ENCODE data around the gene SPDYE1.
A peak's percentile ranks its signal among the peaks of the same experiment; 100 is the strongest.
"Not testable (repeated sequence)": the region's sequence is repeated elsewhere in the genome, so short reads cannot be mapped to it uniquely, and the experiment has no call there.

The SPDYE1 gene

DNA sequence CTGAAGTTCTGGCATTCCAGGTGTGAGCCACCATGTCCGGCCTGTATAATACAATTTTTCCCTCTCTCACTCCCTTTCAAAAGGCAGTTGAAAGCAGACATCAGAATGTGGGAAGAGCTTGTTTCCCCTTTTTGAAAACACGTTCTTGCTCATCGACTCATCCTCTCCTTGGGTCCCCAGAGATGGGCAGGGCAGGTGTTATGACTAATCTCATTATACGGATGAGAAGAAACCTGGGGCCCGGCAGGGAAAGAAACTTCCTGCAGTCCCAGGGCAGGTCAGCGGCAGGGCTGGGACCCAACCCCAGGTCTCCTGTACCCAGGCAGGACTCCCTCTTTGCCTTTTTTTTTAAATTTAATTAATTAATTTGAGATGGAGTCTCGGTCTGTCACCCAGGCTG lies 4.8 kb upstream of the SPDYE1 start:
- DNase-seq (ENCODE audit: low read depth in 2 of 2), result not testable (repeated sequence)

DNA sequence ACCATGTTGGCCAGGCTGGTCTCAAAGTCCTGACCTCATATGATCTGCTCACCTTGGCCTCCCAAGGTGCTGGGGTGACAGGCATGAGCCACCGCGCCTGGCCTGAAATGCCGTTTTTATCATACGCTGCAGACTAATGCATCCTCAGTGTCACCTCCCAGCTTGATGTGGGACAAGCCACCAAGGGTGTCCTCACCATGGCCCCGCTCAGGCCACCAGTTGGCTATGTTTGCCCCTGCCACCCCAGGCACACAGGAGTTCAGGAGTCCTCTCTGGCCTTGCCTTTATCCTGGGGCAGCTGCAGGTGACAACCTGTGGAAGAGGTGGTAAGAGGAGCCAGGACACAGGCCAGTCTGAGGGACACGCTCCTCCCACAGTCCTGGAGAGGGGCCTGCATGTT lies 3.0 kb upstream of the SPDYE1 start:
- DNase-seq (ENCODE audit: low read depth in 2 of 2), result not testable (repeated sequence)

DNA sequence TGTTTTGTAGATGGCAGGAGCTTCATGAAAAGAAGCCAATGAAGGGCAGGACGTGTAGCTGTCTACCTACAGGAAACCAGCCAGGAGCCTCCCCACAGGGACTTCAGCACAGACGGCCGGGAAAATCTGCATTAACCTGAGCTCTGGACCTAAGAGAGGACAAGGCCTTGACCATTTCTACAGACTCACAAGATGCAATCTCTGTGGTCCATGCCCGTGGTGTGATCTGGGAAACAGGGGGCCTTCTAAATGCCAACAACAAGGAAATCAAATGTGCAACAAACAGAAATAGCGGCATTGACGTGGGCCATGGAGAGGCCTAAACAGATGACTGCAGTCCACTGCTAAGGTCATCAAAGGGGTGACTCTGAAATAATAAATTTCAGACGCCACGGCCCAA lies 14.4 kb downstream of the SPDYE1 start:
- DNase-seq (ENCODE audit: low read depth in 2 of 2), result not testable (repeated sequence)

DNA sequence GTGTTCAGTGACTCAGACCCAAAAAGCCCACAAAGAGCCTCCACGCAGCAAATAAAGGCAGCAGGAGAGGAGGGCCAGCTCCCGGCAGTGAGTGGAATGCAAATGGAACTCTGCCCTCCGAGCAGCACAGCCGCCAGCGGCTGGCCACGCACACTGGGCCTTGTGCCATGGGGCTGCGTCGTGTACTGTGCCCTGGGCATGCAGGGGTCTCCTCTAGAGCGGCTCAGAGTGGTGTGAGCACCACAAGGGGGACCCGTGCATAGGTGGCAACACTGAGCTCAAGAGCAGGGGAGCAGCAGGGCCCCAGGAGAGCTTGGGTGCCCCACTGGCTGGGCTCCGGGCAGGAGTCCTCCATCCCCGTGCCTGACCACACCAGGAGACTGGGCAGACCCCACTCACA lies 17.4 kb downstream of the SPDYE1 start:
- DNase-seq (ENCODE audit: low read depth in 2 of 2), result not testable (repeated sequence)

DNA sequence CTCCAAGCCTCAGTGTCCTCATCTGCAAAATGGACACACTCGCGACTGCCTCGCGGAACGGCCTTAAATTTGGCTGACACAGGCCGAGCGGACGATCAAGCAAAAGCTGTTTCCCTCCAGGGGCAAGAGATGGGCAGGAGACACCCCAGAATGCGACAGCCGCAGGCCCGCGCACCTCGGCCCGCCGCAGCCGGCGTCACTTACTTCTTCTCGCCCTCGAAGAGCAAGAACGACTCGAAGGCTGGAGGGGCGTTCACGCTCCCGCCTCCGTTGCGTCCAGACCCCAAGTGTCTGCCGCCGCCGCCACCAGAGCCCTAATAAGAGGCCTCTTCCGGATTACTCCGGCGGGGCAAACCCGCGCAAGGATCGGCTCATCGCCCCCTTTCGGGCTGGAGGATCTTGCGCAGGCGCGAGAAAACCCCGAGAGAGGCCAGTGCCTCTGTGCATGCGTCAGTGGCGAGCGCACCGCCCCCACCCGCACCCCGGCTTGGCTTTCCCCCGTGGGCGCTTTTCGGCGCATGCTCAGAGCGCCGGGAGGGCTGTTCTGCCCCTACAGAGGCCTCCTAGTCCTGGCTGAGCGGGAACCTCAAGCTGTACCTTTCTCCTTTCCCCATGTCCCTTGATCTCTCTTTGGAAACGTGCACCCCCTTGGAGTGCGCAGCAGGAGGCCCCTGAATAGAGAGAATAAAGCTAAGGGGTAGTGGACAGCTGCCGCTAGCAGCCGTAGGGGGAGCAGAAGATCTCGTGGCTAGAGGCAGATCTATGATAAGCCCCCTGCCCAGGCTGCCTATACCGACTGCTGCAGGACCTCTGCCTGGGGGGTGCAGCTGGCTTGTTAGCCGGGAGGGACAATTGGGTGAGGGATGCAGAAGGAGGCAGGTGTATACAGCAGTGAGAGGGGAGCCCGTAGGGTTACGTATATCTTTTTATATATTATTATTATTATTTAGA lies 21.4 kb downstream of the SPDYE1 start:
- DNase-seq (ENCODE audit: low read depth in 2 of 2), result peak; percentile 98 to 99

DNA sequence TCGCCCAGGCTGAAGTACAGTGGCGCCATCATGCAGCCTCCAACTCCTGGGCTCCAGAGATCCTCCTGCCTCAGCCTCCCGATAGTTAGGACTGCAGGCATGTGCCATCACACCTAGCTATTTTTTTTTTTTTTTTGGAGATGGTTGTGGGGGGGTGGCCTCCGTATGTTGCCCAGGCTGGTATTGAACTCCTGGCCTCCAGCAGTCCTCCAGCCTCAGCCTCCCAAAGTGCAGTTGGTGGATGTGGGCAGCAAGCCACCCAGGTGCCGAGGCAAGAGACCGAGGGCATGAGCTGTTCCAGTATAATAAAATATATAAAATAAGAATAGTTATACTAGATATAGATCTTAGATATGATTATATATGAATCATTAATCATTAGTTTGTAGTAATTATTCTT lies 22.1 kb downstream of the SPDYE1 start:
- not testable (repeated sequence) for DNase-seq (ENCODE audit: low read depth in 2 of 2)

DNA sequence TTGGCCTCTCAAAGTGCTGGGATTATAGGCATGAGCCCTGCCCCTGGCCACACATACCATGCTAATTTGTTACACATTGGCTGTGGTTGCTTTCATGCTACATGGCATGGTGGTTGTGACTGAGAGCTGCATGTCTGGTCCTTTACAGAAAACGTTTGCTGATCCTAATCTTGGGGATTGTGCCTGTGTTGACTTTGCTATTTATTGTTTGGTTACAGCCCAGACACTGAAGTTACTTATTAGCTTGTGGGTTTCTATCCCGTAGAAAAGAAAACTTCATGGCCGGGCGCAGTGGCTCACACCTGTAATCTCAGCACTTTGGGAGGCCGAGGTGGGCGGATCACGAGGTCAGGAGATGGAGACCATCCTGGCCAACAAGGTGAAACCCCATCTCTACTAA lies 24.4 kb downstream of the SPDYE1 start:
- not testable (repeated sequence) for DNase-seq (ENCODE audit: low read depth in 2 of 2)

DNA sequence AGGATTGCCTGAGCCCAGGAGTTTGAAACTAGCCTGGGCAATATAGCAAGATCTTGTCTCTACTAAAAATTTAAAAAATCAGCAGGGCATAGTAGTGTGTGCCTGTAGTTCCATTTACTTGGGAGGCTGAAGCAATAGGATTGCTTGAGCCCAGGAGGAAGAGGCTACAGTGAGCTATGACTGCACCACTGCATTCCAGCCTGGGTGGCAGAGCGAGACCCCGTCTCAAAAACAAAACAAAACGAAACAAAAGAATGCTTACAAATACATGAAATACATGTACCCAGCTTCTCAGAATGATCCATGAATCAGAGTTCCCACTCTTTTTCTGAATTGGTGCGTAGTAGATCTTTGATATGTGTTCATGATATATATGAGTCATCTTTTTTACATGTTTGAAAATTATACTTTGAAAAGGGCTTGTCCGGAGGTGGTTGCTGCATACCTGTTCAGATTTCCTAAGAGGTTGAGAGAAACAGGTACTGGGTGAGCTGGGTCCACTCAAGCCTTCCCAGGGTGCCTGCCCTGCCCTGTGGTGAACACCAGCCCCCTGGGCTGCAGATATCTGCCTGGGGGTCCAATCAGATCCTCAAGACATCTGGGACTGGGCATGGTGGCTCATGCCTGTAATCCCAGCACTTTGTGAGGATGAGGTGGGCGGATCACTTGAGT lies 25.2 kb downstream of the SPDYE1 start:
- not testable (repeated sequence) for DNase-seq (ENCODE audit: low read depth in 2 of 2)

DNA sequence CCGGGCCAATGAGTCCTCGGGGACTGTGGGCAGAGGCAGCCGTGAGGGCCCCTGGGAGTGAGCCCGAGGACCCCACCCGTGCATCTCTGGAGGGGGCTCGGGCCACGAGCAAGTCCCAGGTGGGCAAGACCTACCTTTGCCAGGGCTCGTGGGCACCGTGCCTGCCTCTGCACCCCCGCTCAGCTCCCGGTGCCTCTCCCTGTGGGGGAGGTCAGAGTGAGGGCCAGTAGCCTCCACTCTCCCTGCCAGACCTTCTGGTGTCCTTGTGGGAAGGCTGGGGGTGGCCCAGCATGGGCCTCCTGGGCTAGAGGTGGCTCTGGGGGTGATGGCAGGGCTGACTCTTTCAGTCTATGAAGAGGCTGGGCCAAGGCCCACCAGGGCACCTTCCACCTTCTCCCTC lies 31.7 kb downstream of the SPDYE1 start:
- not testable (repeated sequence) for DNase-seq (ENCODE audit: low read depth in 2 of 2)

DNA sequence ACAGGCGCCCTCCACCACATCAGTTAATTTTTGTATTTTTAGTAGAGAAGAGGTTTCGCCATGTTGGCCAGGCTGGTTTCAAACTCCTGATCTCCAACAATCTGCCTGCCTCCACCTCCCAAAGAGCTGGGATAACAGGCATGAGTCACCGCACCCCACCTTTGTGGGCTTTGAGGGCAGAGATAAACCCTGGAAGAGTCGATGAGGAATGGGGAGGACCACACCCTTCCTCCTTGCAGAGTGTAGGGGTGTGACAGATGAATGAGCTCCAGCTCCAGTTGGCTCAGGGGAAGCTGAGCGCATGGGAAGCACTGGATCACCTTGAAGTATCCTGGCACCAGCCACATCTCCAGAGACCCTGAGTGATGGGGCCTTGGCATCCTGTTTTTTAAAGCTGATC lies 32.3 kb downstream of the SPDYE1 start:
- DNase-seq (ENCODE audit: low read depth in 2 of 2), result not testable (repeated sequence)

DNA sequence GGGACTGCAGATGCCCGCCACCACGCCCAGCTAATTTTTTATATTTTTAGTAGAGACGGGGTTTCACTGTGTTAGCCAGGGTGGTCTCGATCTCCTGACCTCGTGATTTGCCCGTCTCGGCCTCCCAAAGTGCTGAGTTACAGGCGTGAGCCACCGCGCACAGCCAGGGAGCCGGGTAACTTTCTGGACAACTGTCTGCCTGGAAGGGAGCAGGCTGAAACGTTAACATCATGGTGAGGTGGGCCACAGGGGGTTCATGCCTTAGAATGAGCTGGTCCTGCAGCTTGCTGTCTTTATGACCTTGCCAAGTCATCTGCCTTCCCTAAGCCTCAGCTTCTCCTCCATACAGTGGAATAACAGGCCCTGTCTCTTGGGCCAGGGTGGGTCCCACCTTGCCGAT lies 33.6 kb downstream of the SPDYE1 start:
- not testable (repeated sequence) for DNase-seq (ENCODE audit: low read depth in 2 of 2)

DNA sequence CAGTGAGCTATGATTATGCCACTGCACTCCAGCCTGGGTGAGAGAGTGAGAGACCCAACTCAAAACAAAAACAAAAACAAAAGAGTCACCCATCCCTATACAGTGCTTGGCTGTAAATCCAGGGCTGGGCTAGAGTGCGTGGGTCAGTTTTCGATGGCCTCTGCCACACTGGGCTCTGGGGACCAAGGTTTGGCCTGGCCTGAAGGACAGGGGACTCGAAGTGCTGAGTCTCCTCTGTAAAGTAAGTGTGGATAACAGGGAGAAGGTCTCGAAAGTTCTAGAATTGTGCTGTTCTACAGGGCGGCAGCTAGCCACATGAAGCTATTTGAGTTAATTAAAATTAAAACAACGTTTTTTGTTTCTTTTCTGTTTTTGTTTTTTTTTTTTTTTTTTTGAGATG lies 34.3 kb downstream of the SPDYE1 start:
- not testable (repeated sequence) for DNase-seq (ENCODE audit: low read depth in 2 of 2)

DNA sequence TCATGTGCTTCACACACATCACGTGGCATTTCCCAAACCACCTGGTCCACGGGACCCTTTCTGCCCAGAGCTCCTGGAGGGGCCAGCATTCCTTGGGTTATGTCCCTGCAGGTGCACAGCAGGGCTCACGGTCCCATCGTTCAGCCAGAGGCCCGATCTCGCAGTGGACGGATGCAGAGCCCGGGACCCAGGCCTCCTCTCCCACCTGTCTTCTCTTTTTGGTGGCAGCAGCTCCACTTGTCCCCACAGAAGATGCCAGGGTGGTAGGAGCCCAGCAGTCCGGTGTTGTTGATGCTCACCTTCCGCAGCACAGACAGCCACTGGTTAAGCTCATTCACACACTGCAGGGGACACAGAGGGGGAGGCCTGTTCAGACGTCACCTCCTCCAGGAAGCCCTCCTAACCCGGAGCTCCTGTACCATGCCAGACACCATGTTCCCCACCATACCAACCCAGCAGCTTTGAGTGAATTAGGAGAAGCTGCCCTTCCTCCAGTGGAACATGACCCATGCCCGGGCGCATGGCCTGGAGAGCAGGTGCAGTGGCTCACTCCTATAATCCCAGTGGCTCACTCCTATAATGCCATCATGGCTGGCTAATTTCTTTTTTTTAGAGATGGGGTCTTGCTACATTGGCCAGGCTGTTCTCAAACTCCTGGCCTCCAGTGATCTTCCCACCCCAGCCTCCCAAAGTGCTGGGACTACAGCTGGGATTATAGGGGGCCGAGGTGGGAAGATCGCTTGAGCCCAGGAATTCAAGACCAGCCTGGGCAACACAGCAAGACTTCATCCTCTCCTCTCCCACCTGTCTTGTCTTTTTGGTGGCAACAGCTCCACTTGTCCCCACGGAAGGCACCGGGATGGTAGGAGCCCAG lies 36.5 kb downstream of the SPDYE1 start:
- not testable (repeated sequence) for DNase-seq (ENCODE audit: low read depth in 2 of 2)

DNA sequence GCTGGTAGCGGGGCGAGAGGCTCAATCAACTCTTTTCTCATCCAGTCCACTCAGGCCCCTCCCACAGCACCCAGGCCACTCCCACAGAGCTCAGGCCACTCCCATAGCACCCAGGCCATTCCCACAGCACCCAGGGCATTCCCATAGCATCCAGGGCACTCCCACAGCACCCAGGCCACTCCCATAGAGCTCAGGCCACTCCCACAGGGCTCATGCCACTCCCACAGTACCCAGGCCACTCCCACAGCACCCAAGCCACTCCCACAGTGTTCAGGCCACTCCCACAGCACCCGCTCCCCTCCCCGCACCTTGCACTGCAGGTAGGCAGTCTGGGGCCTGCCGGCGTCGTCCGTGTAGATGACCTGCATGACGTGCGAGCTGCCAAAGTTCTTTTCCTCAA lies 38.7 kb downstream of the SPDYE1 start:
- not testable (repeated sequence) for DNase-seq (ENCODE audit: low read depth in 2 of 2)

DNA sequence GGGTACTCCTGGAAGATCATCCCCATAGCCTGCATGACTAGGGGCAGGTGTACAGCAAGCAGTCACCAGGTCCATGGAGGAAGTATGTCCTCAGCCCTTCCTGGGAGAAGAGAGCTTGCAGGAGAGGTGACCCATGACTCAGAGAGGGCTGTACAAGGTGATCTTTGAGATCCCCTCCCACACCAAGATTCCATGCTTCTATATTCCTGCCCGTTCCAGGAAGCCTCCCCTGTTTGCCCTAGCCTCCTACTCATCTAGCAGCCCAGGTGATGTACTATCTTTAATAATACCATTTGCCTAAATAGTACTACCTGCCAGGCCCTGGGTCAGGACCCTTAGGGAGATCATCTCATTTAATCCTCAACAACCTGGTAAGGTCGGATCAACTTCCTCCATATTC lies 40.3 kb downstream of the SPDYE1 start:
- not testable (repeated sequence) for DNase-seq (ENCODE audit: low read depth in 2 of 2)

DNA sequence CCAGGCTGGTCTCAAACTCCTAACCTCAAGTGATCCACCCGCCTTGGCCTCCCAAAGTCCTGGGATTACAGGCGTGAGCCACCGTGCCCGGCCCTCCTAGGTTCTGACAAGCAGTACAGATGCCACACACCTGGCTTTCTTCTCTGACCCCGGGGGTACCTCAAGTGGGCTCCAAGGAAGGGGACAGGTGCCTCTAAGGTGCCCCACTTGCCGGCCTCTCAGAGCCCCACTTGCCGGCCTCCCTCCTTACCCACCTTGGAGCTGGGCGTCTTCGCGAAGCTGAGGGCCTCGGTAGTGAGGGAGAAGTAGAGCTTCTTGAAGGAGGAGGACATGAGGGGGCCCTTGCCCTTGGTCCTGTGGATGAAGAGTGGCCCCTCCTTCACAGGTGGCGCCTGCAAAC lies 40.9 kb downstream of the SPDYE1 start:
- DNase-seq (ENCODE audit: low read depth in 2 of 2), result not testable (repeated sequence)

DNA sequence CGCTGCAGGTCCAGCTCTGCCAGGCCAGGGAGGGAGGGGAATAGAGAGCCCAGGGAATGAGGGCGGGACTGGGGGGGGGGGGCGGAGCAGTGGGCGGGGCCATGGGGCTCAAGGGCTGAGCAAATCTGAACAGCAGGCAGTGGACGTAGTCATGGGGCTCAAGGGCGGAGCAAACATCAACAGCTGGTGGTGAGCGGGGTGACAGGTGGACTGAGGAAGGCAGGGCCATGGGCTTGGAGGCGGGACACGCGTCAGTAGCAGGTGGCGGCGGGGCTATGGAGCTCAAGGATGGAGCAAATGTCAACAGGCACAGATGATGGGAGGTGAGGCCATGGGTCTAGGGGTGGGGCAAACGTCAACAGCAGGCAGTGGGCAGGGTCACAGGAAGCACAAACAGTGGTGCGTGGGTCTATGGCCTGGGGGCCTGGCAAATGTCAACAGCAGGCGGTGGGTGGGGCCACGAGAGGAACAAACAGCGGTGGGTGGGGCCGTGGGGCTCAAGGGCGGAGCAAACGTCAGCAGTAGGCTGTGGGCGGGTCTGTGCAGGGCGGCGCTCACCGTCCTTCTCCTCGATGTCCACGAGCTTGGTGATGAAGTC lies 41.4 kb downstream of the SPDYE1 start:
- peak; percentile 67 to 75 for DNase-seq (ENCODE audit: low read depth in 2 of 2)

DNA sequence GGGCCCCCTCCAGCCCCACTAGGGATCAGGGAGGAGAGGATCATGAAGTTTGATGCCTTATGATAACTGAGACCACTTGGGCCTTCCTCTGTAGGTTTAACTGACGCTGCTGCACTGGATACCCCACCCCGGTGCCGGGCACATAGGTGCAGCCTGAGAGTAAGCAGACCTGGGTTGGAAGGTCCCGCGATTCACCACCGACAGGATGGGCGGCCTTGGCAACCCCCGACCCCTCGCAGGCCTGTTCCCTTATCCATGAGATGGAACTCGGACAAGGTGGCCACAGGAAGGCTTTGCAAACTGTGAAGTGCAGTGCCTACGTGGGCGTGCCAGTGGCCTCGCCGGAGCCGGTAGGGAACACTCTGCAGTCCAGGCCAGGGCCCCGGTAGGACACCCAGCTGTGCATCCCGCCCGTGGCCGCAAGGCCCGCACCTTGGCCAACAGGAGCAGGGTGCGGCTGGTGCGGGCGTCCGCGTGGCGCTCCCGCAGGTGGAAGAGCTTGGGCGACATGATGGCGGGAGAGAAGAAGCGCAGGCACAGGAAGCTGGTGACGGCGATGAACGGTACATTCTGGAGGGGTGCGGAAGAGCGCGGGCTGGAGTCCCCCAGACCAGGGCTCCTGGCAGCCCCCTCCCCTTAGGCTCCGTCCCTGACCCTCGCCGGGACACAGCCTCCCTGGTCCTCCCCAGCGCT lies 42.2 kb downstream of the SPDYE1 start:
- not testable (repeated sequence) for DNase-seq (ENCODE audit: low read depth in 2 of 2)

DNA sequence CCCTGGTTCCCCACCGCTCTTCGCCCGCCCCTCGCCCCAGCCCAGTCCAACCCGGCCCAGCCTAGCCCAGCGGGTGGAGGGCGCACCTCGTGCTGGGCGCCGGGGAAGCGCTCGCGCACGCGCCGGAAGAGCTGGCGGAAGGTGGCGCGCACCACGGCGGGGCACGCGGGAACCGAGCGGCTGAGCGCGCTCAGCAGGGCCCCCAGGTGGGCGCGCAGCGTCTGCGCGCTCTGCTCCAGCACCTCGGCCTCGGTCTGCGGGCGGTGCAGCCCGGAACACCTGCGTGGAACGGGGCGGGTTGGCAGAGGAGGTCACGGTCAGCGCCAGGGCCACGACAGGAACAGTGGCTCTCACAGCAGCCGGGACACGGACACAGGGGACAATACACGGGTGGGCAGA lies 42.8 kb downstream of the SPDYE1 start:
- peak; percentile 51 to 64 for DNase-seq (ENCODE audit: low read depth in 2 of 2)

DNA sequence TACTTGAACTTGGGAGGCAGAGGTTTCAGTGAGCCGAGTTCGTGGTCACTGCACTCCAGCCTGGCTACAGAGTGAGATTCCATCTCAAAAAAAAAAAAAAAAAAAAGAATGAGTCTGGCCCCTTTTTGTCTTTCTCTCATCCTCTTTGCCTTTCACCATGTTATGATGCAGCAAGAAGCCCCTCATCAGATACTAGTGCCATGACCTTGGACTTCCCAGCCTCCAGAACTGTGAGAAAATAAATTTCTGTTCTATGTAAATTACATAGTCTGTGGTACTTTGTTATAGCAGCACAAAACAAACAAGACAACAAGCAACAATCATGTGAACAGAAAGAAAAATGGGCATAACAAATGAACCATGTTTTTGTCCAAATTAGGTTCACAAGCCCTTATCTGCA lies 44.5 kb downstream of the SPDYE1 start:
- DNase-seq (ENCODE audit: low read depth in 2 of 2), result no peak

DNA sequence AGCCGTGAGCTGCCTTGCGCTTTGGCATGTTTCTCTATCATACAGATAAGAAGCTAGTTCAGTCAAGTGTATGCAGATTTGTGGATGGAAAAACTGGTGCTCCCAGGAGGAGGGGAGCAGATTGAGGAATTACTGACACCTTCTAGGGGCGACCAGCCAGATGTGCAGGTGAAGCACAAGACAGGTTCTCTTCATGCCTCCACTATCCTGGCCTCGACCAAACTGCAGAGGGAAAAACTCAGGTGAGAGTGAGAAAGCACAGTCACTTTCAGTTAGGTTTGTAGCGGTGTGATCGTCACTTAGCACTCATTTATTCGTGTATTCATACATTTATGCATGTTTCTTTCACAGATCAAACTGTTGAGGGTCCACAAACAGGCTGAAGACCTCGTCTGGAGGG lies 46.2 kb downstream of the SPDYE1 start:
- no peak for DNase-seq (ENCODE audit: low read depth in 2 of 2)

All from stimulated activated CD8-positive, alpha-beta memory T cell treated with anti-CD3 and anti-CD28 coated beads, Interleukin-15, amount 100 ng/mL, for 48 hours (primary cell).